AG04449 (cell line): ENCODE results near the gene IL20.

Experiments used
- CTCF ChIA-PET: fragments of 350-600 bp; formaldehyde crosslinking; extraction: SDS; loops from one replicate; lab custom pipeline; 2021; ENCODE audit warnings: antibody characterized with exemption; lab: Yijun Ruan, JAX
- POLR2A ChIA-PET: fragments of 400-600, 350-600 bp; formaldehyde crosslinking; extraction: SDS; loops from one replicate; lab custom pipeline; 2020; ENCODE audit warnings: antibody characterized with exemption, inconsistent platforms; lab: Yijun Ruan, JAX
- DNase-seq: peaks from one replicate; pipeline ENCODE4 v3.0.0-alpha.2; 2010; ENCODE audit warnings: low read depth, low spot score
- H3K4me3 ChIP-seq: 2 replicates; pipeline ENCODE4 v1.5.1; 2011; ENCODE audit warnings: low read depth, mild to moderate bottlenecking, control low read depth, low read length
- CTCF ChIP-seq: IDR thresholded peaks from one replicate; pipeline ENCODE4 v1.5.1; 2011; ENCODE audit warnings: mild to moderate bottlenecking, moderate library complexity, low read length, control low read depth, inconsistent platforms; ENCODE audit not compliant: insufficient read depth; ENCODE audit errors: missing control alignments

IL20 gene

DNA sequence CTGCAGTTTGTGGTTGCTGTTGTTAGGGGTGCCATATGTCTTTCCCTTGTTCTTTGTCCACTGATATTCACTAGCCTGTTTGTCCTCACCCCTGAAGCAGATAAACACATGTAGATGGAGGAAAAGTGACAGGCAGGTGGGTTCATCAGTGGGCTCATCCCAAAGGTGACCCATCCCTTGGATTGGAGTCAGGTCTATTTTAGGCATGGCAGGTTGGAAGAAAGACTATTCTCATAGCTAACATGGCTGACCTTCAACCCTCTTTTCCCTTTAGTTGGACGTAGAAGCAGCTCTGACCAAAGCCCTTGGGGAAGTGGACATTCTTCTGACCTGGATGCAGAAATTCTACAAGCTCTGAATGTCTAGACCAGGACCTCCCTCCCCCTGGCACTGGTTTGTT lies 37.3 kb downstream of the IL20 start:
- POLR2A ChIA-PET: no interaction called here
- CTCF ChIA-PET: interaction anchor here (1.3 to 7.8 kb wide), 4 partner anchors 10 to 168 kb away, joined by 3 to 99 read pairs (median 24); no protein-coding TSS in a partner anchor
- no peak for TF ChIP-seq CTCF
- H3K4me3 ChIP-seq: no peak overlapping the region
- DNase-seq: no peak

GRCh38 chr1:206903687-206904086 lies 38.3 kb downstream of the IL20 start:
- no peak for TF ChIP-seq CTCF
- no peak overlapping the region for H3K4me3 ChIP-seq
- CTCF ChIA-PET: interaction anchor here (1.4 to 7.8 kb wide), 3 partner anchors 9 to 169 kb away, joined by 4 to 99 read pairs (median 43); no protein-coding TSS in a partner anchor
- POLR2A ChIA-PET: no interaction called here
- no peak for DNase-seq

GRCh38 chr1:206904423-206905142 lies 39.2 kb downstream of the IL20 start:
- no peak for TF ChIP-seq CTCF
- no peak overlapping the region for H3K4me3 ChIP-seq
- POLR2A ChIA-PET: no interaction called here
- no peak for DNase-seq
- CTCF ChIA-PET: interaction anchor here (0.9 to 7.8 kb wide), 9 partner anchors 8 to 241 kb away, joined by 3 to 99 read pairs (median 7); partner anchors contain the start of gene IL20

GRCh38 chr1:206905295-206906164 lies 40.1 kb downstream of the IL20 start:
- peak; percentile 70 for DNase-seq
- TF ChIP-seq CTCF: no peak
- POLR2A ChIA-PET: interaction anchor here (0.7 kb wide), 1 partner anchor 139 kb away, joined by 3 read pairs; no protein-coding TSS in a partner anchor
- CTCF ChIA-PET: interaction anchor here (0.6 to 7.8 kb wide), 24 partner anchors 9 to 294 kb away, joined by 3 to 99 read pairs (median 4); partner anchors contain the start of genes DYRK3, IL20 and IL24
- no peak overlapping the region for H3K4me3 ChIP-seq

DNA sequence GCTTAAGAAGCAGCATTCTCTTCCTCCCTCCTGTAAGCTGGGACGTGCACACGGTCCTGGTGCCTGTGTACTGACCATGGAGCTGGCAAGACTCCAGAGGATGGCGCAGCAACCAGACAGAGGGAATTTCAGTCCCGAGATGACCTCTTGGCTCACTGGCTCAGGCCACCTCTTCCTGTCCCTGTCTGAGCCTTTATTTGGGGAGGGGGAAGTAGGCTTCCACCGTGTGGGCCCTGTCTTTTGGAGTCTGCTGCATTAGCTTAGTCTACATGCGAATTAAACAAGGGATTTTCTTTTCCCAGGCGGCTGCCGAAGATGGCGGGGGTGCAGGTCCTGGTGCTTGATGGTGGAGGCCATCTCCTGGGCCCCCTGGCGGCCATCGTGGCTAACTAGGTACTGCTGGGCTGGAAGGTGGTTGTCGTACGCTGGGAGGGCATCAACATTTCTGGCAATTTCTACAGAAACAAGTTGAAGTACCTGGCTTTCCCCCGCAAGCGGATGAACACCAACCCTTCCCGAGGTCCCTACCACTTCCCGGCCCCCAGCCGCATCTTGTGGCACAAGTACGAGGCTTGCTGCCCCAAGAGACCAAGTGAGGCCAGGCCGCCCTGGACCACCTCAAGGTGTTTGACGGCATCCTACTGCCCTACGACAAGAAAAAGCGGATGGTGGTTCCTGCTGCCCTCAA lies 42.0 kb downstream of the IL20 start:
- no peak for DNase-seq
- H3K4me3 ChIP-seq: no peak overlapping the region
- ChIA-PET POLR2A (no interaction called here), CTCF (interaction anchor here (0.7 to 7.8 kb wide), 18 partner anchors 9 to 276 kb away, joined by 3 to 99 read pairs (median 7); partner anchors contain the start of genes DYRK3, IL19 and IL24)
- peak; percentile 11 for TF ChIP-seq CTCF
